WERI-Rb-1 (cell line): ENCODE data around the gene NLRP10.

Source experiments
- DNase-seq: peaks from one replicate; pipeline ENCODE4 v3.0.0-alpha.2; 2020
- H3K27ac ChIP-seq: fragments of 250-450 bp; sonication (Bioruptor Pico); 2 replicates; pipeline ENCODE4 v1.5.1; 2020; ENCODE audit warnings: mild to moderate bottlenecking, moderate library complexity
- H3K27me3 ChIP-seq: fragments of 250-450 bp; sonication (Bioruptor Pico); 2 replicates; pipeline ENCODE4 v1.5.1; 2021; ENCODE audit warnings: mild to moderate bottlenecking, low read depth, moderate library complexity; ENCODE audit not compliant: insufficient read depth, severe bottlenecking
- H3K36me3 ChIP-seq: fragments of 250-450 bp; sonication (Bioruptor Pico); 2 replicates; pipeline ENCODE4 v1.5.1; 2020; ENCODE audit warnings: mild to moderate bottlenecking, moderate library complexity
- H3K4me3 ChIP-seq: 2 replicates; pipeline ENCODE4 v1.5.1; 2011; ENCODE audit warnings: low read depth, mild to moderate bottlenecking, control low read depth, low read length
- H3K9me3 ChIP-seq: fragments of 250-450 bp; sonication (Bioruptor Pico); 2 replicates; pipeline ENCODE4 v1.5.1; 2021; ENCODE audit warnings: mild to moderate bottlenecking, moderate library complexity; ENCODE audit not compliant: severe bottlenecking
- TF ChIP-seq, protein P1 (sequence below): IDR thresholded peaks from 2 replicates; pipeline ENCODE4 v1.5.1; 2011; ENCODE audit warnings: low read depth, mild to moderate bottlenecking, control low read depth, inconsistent platforms, low read length

Gene NLRP10

DNA sequence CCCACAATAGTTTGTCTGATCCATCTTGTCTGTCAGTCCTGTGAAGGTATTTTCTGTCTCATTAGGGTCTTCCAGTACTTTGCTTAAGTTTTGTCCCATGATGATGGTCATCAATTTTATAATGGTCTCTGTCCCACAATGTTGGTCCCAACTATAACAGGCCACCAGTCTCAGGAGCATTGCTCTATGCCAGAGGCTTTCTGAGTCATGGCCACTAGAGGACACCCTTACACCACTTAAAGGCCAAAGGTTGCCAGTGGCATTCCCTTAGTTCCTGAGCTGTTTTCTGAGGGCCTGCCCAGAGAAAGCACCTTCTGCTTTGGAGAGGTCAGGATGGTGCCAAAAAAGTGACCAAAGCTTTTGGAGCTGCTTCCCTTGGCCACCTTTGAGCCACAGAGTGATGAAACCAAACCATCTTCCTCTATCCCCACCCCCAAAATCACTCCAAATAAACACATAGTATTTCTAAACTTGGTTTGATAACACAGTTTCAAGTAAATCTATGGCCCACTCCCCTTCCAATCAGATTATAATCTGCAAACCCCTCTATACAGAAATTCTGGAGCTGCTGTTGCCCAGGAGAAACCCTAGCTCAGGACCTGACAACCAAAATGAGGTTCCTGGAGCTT is 41.2 kb upstream of the NLRP10 start:
- H3K27me3 ChIP-seq = no peaks in the 10 kb centered on the region
- H3K9me3 ChIP-seq = no peaks in the 10 kb centered on the region
- DNase-seq = peak; percentile 75
- no peak overlapping the region for H3K4me3 ChIP-seq
- TF ChIP-seq, protein P1, sequence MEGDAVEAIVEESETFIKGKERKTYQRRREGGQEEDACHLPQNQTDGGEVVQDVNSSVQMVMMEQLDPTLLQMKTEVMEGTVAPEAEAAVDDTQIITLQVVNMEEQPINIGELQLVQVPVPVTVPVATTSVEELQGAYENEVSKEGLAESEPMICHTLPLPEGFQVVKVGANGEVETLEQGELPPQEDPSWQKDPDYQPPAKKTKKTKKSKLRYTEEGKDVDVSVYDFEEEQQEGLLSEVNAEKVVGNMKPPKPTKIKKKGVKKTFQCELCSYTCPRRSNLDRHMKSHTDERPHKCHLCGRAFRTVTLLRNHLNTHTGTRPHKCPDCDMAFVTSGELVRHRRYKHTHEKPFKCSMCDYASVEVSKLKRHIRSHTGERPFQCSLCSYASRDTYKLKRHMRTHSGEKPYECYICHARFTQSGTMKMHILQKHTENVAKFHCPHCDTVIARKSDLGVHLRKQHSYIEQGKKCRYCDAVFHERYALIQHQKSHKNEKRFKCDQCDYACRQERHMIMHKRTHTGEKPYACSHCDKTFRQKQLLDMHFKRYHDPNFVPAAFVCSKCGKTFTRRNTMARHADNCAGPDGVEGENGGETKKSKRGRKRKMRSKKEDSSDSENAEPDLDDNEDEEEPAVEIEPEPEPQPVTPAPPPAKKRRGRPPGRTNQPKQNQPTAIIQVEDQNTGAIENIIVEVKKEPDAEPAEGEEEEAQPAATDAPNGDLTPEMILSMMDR = peak; percentile 91
- H3K36me3 ChIP-seq = no peaks in the 10 kb centered on the region
- H3K27ac ChIP-seq = no peak overlapping the region

- no peaks in the 10 kb centered on the region for H3K9me3 ChIP-seq
- H3K27ac ChIP-seq = no peak overlapping the region
- H3K27me3 ChIP-seq = no peaks in the 10 kb centered on the region
- no peak overlapping the region for H3K4me3 ChIP-seq
- no peak for DNase-seq
- H3K36me3 ChIP-seq = no peaks in the 10 kb centered on the region
- TF ChIP-seq, protein P1 = no peak
Measured at GRCh38 chr11:8005556-8005955, 40.3 kb upstream of the NLRP10 start.

GRCh38 chr11:8004008-8004407 is 38.8 kb upstream of the NLRP10 start:
- DNase-seq = no peak
- TF ChIP-seq, protein P1 = no peak
- H3K4me3 ChIP-seq = no peak overlapping the region
- peaks cover 9% of the 10 kb centered on the region for H3K36me3 ChIP-seq
- no peaks in the 10 kb centered on the region for H3K9me3 ChIP-seq
- H3K27ac ChIP-seq = no peak overlapping the region
- H3K27me3 ChIP-seq = no peaks in the 10 kb centered on the region

- Histone ChIP-seq H3K4me3 (no peak overlapping the region), H3K27ac (no peak overlapping the region), H3K27me3 (no peaks in the 10 kb centered on the region), H3K9me3 (no peaks in the 10 kb centered on the region), H3K36me3 (peaks cover 18% of the 10 kb centered on the region)
- DNase-seq = no peak
- TF ChIP-seq, protein P1 = no peak
Measured at GRCh38 chr11:8003187-8003586, 37.9 kb upstream of the NLRP10 start.

- Histone ChIP-seq H3K4me3 (no peak overlapping the region), H3K9me3 (no peaks in the 10 kb centered on the region), H3K27me3 (no peaks in the 10 kb centered on the region), H3K36me3 (peaks cover 23% of the 10 kb centered on the region), H3K27ac (no peak overlapping the region)
- TF ChIP-seq, protein P1 = no peak
- no peak for DNase-seq
Measured at GRCh38 chr11:8002676-8003075, 37.4 kb upstream of the NLRP10 start.

- TF ChIP-seq, protein P1 = no peak
- peaks cover 46% of the 10 kb centered on the region for H3K36me3 ChIP-seq
- no peak overlapping the region for H3K27ac ChIP-seq
- no peaks in the 10 kb centered on the region for H3K27me3 ChIP-seq
- H3K4me3 ChIP-seq = no peak overlapping the region
- DNase-seq = no peak
- H3K9me3 ChIP-seq = no peaks in the 10 kb centered on the region
Measured at GRCh38 chr11:8000390-8000789, 35.1 kb upstream of the NLRP10 start.
